SK-N-DZ (cell line): Measurements from ENCODE around the gene ERVV-1. TPM values are rescaled to one million over a fixed set of nuclear protein-coding genes. Genes with fewer than 3 reads are reported as not detected.
"Not testable (repeated sequence)": the region's sequence is repeated elsewhere in the genome, so short reads cannot be mapped to it uniquely, and the experiment has no call there.

ENCODE experiments used
- DNase-seq: peaks from one replicate; pipeline ENCODE4 v3.0.0-alpha.2; 2015; ENCODE audit warnings: low spot score
- polyA plus RNA-seq, 2 experiments: library from polyadenylated mRNA; depleted of rRNA; stranded (reverse); fragments of >200 nt; gene quantifications; 2 replicates each; pipeline ENCODE4 v1.2.3, GENCODE V29; 2014

The ERVV-1 gene, protein sequence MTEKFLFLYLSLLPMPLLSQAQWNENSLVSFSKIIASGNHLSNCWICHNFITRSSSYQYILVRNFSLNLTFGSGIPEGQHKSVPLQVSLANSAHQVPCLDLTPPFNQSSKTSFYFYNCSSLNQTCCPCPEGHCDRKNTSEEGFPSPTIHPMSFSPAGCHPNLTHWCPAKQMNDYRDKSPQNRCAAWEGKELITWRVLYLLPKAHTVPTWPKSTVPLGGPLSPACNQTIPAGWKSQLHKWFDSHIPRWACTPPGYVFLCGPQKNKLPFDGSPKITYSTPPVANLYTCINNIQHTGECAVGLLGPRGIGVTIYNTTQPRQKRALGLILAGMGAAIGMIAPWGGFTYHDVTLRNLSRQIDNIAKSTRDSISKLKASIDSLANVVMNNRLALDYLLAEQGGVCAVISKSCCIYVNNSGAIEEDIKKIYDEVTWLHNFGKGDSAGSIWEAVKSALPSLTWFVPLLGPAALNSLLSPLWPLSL
- 0.19 TPM in 1 of 2 replicates, not detected in the other for polyA plus RNA-seq (2014; cell fraction: cytosol; rRNA removed)
- polyA plus RNA-seq (2014; cell fraction: nucleus; rRNA removed): not detected in 2 replicates

DNA sequence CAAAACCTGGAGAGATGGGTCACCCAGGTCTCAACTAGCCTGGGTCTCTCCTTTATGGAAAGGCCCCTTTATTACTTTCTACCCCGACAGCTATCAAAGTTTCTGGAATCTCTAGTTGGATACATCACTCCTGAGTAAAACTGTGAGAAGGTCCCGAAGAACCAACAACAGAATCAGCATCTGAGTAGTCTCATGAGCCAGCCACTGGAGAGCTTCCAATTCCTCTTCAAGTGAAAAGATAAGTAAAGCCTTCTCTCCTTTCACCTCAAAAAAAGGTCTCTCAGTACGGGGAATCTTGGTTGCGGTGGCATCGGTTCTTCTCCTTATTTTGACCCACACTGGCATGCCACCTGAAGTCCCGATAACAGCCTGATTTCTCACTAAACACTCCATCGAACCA, at the start of gene ERVV-1:
Gene ERVV-1, plus strand, starts transcription at position 301 of the 400 bp plus-strand sequence. CDS start 170 bp downstream, outside the sequence.
- no peak for DNase-seq

DNA sequence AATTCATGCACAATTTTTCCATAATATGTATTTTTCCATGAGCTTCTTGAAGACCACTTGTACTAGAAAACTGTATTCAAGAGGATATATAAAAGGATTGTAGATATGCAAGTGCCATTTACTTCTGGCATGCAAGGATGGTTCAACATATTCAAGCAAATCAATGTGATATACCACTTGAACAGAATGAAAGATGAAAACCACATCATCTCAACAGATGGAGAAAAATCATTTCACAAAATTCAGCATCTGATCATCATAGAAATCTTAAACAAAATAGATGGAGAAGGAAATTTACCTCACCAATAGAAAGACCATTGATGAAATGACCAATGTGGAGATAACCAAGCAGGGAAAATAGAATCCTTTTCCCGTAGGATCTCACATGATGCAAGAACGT, 45.9 kb upstream of the ERVV-1 start:
- no peak for DNase-seq

DNA sequence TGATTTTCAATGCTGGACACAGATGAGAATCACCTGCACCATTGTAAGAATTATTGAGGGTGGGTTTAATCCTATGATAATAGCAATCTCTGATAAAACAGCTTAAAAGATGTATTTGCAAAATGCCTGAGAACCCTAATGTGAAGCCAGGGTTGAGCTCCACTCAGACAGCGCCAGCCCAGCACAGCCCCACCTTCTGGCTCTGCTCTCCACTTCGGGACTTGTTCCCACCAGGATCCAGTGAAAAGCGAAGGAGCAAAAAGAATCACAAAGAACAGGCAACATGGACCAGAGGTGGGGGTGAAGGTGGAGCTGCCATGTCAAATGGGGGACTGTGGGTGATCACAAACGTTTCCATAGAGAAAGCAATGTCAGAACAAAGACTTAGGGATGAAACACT, 32.4 kb upstream of the ERVV-1 start:
- DNase-seq: no peak

DNA sequence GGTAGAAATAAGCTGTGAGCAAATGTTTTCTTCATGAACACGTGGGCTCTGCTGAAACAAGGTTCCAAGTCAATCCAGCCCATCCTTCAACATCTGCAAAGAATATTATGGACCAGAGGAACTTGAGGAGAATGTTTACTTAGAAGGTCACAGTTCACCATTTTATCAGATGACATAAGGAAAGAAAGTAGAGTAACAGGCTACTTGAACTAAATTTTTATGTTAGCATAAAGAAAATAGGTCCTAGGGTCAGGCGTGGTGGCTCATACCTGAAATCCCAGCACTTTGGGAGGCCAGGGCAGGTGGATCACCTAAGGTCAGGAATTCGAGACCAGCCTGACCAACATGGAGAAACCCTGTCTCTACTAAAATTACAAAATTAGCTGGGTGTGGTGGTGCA, 30.6 kb upstream of the ERVV-1 start:
- not testable (repeated sequence) for DNase-seq

DNA sequence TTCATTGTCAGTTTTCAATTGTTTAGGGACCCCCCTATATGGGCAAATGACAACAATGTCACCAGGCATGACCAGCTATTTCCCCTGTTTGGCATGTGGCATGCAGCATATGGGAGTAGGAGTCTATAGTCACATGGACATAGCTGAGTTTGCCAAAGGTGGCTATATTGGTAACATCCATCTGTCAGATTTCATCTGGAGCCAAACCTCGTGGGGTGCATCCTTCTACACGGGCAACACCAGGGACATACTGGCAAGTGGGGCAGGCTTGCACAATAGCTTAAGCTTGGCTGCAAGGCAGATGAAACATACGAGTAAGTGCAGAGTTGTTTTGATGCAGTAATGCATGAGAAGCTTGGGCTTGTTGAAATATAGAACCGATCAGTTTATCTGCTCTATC, 26.5 kb upstream of the ERVV-1 start:
- no peak for DNase-seq

DNA sequence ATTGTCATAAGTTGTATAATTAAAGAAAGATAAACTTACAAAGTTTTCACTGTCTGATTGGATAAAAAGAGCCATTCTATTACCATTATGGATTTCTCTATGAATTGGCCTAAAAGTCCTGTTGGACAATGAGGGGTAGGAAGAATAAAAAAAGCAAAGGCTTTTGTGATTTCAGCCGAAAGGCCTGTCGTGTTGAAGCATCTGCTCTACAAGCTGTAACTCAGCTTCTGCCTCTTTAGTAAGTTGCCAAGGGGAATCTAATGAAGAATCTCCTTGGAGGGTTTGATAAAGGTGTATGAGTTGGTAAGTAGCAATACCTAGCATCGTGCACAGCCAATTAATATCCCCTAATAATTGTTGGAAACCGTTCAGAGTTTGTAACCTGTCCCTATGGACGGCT, 25.2 kb upstream of the ERVV-1 start:
- no peak for DNase-seq

DNA sequence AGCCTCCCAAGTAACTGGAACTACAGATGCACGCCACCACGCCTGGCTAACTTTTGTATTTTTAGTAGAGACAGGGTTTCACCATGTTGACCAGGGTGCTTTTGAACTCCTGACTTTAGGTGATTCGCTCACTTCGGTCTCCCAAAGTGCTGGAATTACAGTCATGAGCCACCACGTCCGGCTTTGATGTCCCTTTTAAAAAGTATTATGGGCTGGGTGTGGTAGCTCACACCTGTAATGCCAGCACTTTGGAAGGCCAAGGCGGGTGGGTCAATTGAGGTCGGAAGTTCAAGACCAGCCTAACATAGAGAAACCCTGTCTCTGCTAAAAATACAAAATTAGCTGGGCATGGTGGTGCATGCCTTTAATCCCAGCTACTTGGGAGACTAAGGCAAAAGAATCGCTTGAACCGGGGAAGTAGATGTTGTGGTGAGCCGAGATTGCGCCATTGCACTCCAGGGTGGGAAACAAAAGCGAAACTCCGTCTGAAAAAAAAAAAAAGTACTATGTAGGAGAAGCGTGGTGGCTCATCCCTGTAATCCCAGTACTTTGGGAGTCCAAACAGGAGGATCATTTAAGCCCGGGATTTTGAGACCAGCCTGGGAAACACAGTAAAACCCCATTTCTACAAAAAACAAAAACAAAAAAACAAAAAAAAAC, 22.8 kb upstream of the ERVV-1 start:
- no peak for DNase-seq

DNA sequence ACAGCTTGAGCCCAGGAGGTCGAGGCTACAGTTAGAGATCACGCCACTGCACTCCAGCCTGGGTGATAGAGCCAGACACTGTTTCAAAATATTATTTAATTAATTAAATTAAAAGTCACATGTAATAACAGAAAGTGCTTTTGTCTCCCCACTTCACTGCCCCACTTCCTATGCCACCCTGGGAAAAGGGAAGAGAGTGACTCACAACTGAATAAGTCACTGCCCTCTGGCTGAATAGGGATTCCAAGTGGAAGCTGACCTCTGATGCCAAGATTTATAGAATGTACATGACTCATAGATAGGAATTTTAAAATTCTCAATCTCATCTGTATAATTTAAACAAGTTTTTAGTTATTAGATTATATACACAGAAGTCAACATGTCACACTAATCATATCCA, 22.2 kb upstream of the ERVV-1 start:
- no peak for DNase-seq

DNA sequence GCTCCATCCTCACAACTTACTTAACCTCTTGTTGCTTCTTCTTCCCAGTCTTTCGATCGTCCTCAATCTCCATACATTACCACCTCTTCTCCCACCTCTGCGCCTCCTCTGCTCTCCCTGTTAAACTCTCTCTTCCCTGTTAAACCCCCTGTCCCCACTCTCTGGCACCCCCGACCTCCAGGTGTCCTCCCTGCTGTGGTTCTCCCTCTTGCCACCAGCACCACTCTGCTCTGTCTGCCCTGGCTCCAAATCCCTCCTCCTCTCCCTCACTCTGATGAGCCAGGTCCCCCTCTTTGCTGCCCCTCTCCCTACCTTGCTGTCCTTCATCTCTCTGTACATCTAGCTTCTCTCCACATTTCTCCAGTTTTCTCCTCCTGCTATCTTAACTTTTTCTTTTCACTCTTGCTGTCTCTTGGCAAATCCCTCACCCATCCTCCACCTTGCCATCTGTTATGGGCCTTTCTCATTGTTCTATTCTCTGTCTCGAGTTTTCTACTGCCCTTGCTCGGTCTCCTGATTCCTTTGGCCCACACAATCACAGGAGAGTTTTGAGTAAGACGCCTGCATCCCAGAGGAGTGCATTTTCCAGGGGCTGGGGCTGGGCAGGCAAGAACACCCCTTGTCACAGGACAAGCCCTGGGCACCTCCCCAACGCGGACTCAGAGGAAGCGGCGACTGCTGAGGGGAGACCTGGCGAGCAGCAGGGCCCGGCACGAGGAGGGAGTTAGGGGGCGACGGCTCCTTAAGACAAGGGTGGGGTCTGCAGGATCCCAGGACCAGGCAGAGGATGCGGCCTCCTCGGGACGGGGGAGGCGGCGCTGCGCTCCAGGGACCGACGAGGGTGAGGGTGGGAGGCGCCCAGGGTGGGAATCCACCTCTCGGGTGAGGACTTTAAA, 21.4 kb upstream of the ERVV-1 start:
- no peak for DNase-seq

DNA sequence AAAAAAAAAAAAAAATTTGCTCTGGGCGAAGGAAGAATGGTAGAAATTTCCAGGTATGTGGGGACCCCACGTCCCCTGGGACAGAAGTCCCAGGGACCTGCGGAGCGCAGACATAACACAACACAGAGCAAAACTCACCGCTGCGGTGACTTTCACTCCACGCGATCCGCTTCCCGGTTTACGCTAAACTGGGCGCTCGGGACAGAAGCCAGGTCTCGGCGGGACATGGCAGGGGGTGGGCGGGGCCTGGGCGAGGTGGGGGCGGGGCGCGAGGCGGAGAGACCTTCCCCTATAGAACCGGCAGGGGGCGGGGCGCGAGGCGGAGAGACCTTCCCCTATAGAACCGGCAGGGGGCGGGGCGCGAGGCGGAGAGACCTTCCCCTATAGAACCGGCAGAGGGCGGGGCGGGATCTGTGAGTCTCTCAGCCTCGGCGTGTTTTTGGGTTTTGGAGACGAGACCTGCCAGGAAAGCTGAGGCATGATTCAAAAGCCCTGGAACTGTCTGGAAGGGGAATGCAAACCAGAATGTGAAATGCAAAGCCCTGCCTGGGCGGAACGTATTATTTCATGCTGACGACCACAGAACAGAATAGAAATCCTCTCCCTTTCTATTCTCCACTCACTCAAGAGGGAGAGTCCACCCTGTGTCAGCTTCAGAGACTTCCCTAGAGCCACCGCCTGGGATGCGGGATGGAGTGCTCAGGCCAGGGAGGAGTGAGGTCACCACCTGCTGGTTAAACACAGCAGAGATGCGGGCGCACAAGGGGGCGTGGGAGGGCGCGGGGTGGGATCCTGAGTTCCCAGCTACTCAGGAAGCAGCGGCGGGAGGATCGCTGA, 20.2 kb upstream of the ERVV-1 start:
- DNase-seq: peak; percentile 54

DNA sequence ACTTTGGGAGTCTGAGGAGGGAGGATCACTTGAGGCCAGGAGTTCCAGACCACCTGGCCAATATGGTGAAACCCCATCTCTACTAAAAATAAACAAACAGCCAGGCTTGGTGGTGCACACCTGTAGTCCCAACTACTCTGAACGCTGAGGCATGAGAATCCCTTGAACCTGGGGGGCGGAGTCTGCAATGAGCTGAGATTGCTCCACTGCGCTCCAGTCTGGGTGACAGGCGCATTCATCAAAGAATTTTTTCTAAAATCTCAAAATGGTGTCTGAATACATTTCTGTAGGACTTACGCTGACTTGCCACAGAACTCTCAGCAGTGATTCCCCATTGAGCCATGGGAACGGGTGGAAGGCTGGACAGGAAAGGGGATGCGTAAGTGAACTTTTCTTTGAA, 18.0 kb upstream of the ERVV-1 start:
- no peak for DNase-seq

DNA sequence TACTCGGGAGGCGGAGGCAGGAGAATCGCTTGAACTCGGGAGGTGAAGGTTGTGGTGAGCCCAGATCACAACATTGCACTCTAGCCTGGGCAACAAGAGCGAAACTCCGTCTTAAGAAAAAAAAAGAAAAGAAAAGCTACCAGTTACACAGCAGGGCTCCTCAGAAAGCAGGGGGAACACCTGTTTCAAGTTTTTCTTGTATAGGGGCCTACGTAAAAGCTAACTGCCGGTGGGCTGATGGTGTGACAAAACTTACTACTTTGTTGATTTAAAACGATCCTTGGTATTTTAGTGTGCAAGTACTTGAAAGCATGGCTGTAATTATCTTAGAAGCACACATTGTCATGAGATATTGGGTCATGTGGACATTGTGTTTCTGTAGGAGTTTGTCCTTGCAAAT, 15.7 kb upstream of the ERVV-1 start:
- no peak for DNase-seq

DNA sequence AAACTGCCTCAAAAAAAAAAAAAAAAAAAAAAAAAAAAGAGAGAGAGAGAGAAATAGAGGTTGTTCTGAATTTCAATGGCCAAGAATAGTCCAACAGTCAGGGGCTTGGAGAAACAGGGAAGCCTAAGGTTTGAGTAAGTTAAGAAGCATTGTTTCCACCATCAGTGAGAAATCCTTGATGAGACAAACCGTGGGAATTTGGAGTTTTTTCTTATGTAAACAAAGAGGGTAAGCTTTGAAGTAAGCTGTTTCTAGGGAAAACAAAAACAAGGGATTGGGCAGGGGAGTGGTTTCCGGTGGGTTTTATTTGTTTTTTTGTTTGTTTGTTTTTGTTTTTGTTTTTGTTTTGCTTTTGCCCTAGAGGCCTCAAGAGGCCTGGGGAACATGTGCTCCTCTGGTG, 11.2 kb upstream of the ERVV-1 start:
- DNase-seq: no peak

DNA sequence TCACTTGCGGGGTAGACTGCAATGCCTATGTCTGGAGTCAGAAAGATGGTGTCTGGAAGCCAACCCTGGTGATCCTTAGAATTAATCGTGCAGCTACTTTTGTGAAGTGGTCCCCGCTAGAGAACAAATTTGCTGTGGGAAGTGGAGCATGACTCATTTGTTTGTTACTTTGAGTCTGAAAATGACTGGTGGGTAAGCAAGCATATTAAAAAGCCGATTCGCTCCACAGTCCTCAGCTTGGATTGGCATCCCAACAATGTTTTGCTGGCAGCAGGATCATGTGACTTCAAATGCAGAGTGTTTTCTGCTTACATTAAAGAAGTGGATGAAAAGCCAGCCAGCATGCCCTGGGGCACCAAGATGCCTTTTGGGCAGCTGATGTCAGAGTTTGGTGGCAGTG, 9.5 kb upstream of the ERVV-1 start:
- no peak for DNase-seq

DNA sequence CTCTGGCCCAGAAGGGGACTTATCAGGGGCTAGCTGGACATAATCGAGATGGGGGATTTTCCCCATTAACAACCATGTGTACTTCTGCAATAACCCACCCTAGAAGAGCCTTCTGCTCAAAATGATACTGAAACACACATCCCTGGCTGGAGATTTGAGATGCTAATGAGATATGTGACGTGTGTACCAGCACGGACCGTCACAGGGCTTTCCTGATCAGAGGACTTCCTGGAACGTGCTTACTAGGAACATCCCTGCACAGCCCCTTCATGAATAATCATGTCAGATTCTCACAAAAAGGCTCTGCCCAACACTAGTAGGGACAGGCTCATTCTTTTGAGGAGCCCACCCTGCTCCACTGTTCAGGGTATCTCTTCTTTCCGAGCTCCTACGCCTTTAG, 6.5 kb upstream of the ERVV-1 start:
- DNase-seq: peak; percentile 5

DNA sequence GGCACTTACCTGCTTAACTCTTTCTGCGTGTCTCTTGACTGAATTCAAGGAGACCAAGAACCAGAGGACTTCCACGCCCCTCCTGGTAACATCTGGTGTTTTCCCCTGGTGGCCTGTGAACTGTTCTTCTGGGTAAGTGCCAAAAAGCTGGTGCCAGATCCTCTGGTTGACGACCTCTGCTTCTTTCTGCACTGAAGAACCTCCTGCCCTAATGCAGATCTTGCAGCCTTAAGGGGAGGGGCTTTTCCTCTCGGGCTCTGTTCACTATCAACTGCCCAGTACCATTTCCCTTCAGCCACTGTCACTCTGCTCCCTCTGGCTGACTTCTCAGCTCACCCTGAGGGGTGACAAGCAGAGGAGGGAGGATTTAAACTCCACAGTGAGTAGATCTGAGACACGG, 6.1 kb upstream of the ERVV-1 start:
- DNase-seq: peak; percentile 31

DNA sequence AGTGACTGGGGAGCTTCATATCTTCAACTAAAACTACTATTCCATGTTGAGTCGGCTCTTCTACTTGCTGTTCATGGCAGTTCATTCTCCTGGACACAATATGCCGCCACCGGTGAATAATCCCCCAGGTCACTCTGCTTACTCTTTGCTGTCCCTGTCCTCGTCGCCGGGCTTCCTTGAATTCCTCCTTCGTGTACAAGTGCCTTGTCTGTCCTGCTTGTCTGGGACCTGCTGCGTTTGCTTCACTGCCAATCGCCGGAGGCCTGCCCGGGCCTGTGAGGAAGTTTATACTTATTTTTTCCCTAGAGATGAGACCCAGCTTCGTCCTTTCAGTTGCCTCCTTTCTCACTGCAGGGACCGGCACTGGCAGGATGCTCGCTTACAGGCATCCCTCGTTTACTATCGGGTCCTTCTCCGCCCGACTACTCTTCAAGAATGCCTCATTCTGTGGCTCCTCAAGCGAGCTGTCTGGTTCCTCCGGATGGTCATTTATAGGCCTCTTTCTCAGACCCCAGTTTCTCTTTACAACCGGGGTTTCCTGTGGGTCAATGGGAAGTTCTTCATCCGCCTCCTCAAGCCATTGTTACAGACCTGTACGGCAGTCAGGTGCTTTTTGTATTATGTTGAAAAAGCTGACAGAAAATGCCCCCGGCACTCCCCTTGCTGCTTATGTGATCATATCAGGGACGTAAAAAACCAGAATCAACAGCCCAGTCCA, 5.5 kb upstream of the ERVV-1 start:
- DNase-seq: no peak

DNA sequence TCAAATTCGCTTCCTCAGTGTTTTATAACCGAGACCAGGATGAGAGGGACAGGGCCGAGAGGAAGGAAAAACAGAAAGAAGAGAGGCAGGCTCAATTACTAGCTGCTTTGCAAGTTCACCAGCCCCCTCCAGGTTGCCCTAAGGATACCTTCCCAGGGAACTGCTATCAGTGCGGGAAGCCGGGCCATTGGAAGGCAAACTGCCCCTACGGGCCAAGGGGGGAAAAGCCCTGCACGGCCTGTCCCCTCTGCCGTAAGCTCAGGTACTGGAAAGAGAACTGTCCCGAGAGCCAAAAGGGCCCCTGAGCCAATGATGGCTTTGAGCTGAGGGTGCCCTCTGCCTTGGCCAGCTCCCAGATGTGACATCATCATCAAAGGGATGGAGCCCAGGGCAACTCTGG, 3.2 kb upstream of the ERVV-1 start:
- DNase-seq: no peak

DNA sequence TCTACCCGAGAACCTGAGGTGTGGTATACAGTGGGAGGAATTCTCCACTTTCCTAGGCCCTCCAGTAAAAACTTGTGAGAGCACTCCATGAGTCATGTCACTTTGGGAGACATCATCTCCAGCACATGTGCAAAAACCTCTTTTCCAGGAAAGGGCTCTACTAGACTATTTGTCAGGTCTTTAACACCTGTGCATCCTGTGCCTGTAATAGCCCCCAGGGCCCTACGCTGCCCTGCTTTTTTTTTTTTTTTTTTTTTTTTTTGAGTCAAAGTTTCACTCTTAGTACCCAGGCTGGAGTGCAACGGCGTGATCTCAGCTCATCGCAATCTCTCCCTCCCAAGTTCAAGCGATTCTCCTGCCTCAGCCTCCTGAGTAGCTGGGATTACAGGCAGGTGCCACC, 1.7 kb upstream of the ERVV-1 start:
- no peak for DNase-seq

DNA sequence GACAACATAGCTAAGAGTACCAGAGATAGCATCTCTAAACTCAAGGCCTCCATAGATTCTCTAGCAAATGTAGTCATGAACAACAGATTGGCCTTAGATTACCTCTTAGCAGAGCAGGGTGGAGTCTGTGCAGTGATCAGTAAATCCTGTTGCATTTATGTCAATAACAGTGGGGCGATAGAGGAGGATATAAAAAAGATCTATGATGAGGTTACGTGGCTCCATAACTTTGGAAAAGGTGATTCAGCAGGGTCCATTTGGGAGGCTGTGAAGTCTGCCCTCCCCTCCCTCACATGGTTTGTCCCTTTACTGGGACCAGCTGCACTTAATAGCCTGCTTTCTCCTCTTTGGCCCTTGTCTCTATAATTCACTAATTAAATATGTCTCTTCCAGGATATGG, 1.4 kb downstream of the ERVV-1 start:
- no peak for DNase-seq
